HL-60/S4 treated with phorbol 12-myristate 13-acetate at 8.2 ng/mL for 4 days and 3 days (cell line): Measurements from ENCODE around the gene LPP.

Experiments
- in situ Hi-C: fragments of 300-500 bp; cut with MboI; formaldehyde crosslinking; loops from 2 replicates; pipeline ENCODE4 v1.15.0; 2022; ENCODE audit warnings: low sequenced_read_pairs

LPP gene

DNA sequence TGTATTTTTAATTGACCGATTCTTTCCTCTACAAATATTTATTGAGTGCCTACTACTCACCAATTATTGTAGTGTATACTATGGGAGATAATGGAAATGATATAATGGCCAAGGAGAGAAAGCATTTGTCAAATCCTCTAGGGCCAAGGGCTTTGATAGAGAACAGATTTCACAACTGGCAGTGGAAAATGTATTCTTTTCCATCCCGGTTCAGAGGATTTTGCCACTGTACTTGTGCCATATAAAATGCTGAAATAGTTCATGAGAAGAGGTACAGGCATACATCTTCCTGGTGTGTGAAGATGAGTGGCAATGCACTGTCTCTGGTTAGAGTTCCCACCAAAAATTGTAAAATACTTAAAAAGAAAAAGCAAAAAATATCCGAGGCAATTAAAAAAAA, 566.3 kb downstream of the LPP start:
- in situ Hi-C loops = no loop called here

DNA sequence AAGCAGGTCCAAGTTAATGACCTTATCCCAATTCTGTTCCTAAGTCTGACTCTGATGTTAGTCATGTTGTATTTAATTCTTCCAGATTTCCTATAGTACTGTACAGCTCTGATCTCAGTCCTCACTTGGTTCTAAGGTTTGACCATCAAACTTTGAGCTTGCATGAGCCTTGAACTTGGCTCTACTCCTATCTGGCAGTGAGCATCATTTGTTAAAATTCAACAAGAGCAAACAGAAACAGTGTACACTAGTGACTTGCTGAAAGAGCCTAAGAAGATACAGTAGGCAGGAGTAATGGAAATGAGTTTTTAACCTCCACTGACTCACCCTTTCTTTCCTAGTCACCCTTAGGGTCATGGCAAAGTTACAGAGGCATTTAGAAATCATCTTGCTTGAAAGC, 566.7 kb downstream of the LPP start:
- in situ Hi-C loops = no loop called here

DNA sequence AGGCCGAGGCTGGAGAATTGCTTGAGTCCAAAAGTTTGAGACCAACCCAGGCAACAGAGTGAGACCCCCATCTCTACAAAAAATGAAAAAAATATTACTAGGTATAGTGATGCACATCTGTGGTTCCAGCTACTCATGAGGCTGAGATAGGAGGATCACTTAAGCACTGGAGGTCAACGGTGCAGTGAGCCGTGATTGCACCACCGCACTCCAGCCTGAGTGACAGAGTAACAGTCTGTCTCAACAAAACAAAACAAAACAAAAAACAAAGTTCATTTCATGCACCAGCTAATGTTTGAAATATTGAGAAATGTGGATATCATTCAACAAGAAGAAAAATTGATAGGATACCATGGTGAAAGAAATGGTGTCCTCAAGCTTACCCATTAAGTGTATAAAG, 567.4 kb downstream of the LPP start:
- in situ Hi-C loops = no loop called here

DNA sequence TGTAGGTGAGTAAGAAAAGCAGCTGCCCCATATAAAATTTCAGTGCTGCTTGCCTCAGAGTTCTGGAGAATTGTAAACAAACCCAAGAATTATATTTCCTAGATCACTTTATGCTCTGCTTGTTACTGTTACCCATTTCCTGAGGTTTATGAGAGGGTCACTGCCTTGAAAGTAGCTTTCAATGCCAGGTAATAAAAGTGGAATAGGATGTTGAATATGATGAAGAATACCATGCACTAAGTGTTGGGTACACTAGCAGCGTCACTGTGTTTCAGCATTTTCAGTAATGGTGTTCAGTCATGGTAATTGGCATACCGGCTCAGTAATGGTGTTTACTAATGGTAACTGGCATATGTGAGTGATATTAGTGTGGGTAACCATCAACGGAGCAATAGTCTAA, 568.0 kb downstream of the LPP start:
- in situ Hi-C loops = no loop called here

DNA sequence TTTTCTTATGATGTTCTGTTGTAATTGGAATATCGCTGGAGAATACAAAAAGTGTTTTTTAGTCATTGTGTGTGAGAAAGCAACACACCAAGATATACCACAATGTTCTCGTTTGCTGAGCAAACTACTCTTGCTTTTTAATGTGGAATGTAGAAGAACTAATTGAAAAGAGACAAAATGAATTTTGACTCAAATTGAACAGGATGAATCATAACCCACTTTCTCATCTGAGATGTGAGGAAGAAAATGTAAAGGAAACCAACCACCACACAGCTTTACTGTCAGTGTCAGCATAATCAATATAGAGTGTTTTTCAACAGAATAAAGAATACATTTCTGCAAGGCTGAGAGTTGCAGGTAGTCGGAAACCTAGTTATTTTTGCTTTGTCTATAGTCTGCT, 569.0 kb downstream of the LPP start:
- in situ Hi-C loops = no loop called here

DNA sequence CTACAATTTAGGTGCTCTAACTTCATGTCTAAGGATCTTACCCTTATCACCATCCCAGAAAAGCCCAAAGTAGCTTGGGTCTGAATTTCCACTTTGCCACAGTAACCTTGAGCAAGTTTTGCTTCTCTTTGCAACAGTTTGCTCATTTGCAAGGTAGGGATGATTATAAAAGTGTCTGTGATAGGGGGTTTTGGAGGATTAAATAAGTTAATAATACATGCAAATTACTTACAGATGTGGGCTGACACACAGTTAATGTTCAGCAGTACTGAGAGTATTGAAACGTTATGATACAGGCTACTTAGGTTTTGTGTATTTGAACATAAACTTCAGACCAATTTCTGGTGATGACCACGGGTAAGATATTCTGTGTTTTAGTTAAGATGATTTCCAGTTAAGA, 573.1 kb downstream of the LPP start:
- in situ Hi-C loops = no loop called here

DNA sequence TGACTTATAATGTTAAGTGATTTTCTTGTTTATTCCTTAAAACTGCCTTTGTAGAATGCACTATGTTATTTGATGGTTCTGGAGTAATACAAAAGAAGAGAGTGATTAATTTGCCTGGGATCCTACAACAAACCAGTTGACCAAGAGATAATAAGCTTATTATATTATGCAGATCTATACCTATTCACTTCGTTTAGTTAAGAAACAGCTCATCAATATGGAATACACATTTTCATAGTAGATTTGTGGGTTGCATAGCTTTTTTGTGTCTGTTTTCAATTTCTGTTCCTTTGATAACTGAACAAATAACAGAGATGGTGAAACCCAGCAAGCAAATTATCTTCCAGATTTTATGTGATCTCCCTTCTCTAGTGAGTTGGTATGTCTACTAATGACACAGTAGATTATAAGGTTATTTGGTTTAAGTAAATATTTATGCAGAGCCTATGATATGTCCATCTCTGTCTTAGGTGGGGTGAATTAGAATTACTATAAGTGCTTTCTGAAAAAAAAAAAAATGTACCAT, 574.5 kb downstream of the LPP start:
- in situ Hi-C loops = no loop called here

DNA sequence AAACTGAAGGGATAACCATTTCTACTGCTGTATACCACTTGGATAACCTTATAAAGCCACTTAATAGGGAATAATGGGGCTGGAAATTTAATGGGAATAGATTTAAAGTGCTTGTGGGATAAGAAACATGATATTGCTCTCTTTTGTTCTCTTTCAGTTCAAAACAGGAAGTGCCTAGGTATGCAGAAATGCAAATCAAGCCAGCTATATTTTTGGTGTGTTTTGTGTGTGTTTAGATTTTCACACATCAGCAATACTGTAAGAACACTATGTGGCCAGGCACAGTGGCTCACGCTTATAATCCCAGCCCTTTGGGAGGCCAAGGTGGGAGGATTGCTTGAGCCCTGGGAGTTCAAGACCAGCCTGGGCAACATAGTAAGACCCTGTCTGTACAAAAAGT, 575.5 kb downstream of the LPP start:
- in situ Hi-C loops = no loop called here

DNA sequence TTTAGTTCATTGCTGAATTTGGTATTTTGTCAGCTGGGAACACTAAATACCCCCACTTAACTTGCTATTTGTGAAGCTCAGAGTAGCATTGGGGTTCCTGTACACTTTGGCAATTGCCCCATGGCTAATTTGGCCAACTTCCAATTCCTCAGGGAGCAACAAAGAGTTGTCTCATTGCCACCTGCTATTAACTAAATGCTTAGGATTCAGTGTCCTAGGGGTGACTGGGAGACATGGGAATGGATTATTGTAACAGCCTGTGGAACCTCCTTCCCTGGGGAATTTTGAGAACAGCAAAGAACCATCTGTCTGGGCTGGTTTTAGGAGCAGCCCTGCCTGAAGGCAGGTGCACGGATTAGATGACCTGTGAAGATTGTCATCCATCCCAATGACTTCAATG, 580.4 kb downstream of the LPP start:
- in situ Hi-C loops = no loop called here

DNA sequence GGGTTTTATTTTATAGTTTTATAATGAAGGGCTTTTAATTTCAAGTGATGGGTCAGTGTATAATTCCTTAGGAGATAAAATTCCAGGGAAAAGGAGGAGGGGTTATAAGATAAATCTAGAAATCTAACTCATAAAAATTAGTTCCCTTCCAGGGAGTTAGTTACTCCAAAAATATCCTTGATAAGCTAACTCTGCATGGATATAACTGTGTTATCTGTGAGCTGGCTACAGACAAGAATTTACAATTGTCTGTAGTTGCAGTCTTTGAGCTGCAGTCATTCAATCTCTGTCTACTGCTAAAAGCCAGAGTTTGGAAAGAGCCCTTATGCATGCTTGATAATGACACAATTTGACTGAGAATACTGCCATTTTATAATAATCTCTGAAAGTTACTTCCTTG, 585.6 kb downstream of the LPP start:
- in situ Hi-C loops = no loop called here

DNA sequence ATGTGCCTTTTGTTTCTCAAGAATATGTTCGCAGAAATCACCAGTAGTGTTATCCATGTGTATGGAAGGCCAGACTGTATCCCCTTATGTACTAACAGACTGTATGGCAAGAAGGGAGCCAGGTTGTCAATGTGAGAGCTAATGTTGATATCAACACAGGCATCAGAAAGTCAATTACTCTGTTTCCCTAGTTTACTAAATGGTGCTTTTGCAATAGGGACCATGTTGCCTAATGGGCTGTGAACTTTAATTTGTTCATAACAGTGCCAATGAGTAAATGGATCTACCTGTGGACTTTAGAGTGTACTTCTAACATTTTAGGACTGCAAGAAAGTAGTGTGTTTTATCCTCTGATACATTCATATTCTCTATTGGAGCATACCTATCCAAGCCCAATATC, 586.1 kb downstream of the LPP start:
- in situ Hi-C loops = no loop called here

DNA sequence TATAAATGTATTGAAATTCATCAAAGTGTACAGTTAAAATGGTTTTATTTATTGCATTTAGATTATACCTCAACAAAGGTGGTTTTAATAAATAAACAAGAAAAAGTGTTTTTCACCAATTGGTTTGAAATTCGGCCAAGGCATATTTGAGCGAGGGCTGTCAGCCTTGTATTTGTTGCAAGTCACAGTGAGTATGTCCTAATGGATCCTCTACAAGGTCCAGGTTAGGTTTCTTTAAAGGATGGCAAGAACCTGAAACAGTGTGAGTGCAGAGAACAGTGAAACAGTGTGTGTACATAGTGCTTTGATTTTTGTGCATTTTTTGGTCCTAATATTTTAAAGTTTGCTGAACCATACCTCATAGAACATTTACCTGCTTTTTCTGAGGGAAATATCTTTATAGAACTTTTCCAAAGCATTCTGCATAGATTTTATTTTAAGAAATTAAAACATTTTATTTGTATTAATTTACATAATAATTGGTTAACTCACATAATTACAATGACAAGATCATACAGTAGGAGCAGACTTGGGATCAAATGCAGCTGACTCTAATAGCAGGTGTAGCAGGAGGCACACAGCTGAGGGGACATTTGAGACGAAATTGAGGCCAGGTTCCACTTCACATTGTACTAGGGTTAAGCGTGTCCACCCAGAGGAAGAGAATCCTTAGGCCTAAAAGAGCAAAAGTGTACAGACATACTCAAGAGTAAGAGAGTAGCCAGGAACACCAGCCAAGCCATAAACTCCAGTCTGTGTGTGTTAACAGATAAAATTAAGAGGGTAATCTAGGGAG, 589.0 kb downstream of the LPP start:
- in situ Hi-C loops = no loop called here

DNA sequence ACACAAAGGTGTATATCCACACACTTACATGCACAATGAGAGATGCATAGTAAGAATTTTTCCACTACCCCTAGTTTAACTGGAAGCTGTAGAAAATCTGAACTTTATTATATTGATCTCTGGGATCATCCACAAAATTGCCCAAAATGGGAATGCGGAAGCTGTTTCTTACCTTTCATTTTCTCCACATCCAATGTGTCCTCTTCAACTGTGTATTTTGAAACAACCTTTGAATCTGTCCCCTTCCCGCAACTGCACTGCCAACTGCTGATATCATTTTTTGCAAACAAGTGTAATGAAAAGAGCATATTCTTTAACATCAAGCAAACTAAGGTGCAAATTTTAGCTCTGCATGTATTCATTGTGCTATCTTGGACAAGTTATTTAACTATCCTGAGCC, 590.2 kb downstream of the LPP start:
- in situ Hi-C loops = no loop called here

DNA sequence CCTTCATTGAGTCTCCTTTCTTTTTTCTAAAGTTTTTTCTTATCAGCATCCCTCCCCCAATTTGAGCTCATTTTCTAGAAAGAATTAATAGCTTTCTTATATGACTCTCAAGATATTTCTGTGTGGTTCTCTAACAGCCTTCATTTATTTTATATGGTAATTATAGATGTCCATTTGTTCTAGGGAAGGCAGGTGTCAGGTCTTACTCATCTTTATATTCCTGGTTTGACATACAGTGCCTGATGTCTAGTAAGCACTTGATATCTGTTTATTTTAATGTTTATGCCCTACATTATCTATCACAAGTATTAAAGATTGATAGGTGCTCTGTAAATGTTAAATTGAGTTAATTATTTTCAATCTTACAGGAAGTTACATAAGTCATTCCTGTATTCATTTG, 591.1 kb downstream of the LPP start:
- in situ Hi-C loops = no loop called here

DNA sequence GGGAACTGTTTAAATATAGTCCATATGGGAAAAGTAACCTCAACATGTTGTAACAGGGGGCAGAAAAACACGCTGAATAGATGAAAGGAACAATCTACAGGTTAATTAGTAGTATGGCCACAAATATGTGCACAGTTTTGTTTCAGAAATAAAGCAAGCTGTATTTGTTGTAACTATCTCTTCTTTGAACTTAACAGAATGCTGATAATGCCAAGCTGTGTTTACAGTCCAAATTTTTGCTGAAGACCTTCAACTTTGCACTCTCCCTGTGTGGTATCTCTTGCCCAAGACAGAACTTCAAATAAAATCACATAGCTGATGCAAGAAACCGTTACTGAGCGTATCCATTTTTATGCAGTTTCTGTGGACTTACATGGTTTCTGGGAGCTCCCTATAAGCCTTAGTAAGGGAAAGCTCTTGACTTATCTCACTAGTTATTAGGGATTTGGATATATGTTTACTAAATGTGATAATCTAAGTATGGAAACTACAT, 592.4 kb downstream of the LPP start:
- in situ Hi-C loops = no loop called here

DNA sequence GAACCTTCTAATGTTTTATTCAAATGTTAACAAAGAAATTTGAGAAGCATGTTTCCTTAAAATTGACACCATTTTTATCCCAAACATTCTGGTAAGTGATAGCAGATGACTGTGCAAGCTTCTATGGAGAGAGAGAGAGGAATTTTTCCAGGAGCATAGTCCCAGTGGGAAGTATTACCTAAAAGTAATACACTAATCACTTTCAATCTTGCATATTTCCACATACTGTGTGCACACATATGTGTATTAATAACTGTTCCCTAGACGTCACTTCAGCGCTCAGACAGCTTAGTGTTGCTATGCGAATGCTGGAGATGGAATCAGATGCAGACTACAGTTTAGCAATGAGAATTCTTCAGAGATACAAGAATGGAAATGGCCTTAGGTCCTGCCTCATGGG, 593.5 kb downstream of the LPP start:
- in situ Hi-C loops = no loop called here

DNA sequence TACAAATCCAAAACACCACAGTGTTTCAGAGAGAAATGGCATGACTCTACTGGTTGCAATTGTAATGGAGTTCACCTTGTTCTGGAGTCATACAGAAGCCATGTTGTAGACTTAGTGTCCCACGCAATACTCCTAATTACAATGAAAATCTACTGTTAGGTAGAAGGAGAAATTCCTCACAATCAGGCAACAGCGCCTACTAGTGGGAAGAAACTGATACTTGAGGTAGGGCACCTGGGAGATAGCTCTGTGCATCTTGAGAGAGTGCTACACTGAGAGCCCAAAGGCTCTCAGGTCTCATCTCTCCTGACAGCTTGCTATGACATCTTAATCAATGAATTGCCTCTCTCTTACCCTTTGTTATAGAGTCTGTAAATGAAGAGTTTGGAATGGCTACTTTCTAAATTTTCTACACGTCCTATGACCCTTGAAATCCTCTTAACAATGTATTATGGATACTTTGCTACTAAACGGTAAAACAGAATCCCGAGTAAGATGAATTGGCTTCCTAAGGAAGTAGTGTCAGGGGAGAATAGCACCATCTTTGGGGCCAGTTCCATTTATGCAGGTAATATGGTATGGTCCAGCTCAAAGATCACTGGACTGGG, 595.2 kb downstream of the LPP start:
- in situ Hi-C loops = no loop called here

DNA sequence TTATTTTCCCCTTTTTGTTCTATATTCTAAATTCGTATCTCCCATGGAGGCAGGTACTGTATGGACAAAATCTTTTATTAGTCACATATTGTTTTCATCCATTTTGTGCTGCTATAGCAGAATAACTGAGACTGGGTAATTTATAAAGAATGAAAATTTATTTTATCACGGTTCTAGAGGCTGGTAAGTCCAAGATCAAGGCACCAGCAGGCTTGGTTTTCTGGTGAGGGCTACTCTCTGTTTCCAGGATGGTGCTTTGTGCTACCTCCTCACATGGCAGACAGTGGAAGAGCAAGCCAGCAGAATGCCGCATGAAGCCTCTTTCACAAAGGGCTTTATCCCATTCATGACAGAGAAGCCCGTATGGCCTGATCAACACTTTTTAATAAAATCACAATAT, 595.9 kb downstream of the LPP start:
- in situ Hi-C loops = loop anchor here (25.0 kb wide), 1 partner anchor 1013 kb away; the partner anchor contains the start of gene BCL6

DNA sequence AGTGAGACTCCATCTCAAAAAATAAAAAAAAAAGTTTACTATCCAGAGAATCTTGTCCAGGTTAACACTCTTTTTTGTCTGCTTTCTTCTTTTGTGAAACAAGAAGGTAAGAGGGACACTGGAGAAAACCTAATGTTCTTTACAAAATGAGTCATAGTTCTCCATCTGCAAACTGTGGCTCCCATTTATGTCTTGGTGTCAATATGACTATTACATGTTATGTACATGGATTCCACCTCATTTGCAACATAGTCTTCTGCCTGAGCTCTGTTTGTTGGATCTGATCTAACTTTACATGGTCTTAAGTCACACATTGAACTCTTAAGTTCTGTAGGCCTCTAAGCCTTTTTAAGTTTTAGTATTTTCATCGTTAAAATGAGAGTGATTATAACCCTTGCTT, 596.7 kb downstream of the LPP start:
- in situ Hi-C loops = loop anchor here (25.0 kb wide), 1 partner anchor 1013 kb away; the partner anchor contains the start of gene BCL6

DNA sequence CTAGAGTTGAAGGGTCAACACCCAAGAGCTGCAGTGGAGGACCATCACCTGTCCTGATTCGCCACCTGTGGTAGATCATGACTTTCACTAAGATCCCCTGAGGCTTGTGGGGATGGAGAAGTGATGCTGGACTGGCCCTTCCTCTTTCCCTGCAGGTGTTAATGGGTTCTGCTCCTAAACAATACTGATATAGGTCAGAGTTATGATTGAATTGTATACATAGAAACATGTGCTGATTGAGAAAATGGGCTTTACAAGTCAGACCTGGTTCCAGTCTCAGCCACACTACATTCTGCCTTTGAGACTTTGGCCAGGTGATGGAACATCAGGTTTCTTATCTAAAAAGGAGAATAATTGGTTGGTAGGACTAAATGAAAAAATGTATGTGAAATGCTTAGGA, 598.9 kb downstream of the LPP start:
- in situ Hi-C loops = loop anchor here (25.0 kb wide), 1 partner anchor 1016 kb away; the partner anchor contains the start of gene BCL6

DNA sequence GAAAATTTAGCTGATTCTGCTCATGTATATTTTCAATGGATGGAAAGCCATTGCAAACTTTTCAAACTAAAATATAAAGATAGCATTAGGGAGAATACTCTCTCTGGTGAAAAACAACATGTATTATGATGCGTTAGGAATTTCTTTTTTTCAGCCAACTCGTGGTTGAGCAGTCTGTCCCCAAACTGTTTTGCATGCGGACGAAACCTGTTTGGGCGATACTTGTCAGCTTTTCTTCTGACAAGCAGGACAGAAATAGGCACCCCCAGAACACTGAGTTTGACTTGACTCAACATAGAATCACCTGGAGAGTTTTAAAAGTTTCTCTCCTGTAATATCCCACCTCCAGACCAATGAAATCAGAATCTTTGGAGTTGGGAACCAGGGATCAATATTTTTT, 600.3 kb downstream of the LPP start:
- in situ Hi-C loops = loop anchor here (25.0 kb wide), 1 partner anchor 1017 kb away; the partner anchor contains the start of gene BCL6

DNA sequence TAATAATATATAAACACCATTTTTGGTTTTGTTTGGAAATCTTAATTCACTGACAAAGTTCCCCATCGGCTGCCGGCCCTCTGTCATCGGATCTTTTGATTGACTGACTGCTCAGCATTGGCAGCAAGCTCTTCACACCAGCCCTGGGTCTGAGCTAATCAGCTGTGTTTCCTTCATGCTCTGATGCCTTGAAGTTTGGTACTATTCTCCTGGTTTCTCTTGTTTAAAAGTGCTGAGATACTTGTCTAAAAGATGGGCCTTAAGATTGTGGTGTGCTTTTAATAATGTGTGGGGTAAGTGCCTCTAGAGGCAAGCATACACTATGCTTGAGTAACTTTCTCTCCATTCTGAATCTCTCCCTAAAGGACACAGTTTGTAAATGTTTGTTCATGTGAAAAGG, 602.3 kb downstream of the LPP start:
- in situ Hi-C loops = loop anchor here (25.0 kb wide), 1 partner anchor 1019 kb away; the partner anchor contains the start of gene BCL6
